Lower leg skin (tissue), 3 donors: Measurements from ENCODE around the gene CLCNKB.

Source experiments
- CTCF ChIP-seq, 3 donors: fragments of 450-650 bp; IDR thresholded peaks; one replicate each; pipeline ENCODE4 v1.5.1; 2016; ENCODE audit warnings: antibody characterized with exemption in 3 of 3, mild to moderate bottlenecking in 3 of 3, moderate library complexity in 2 of 3
- POLR2A ChIP-seq, 2 donors: fragments of 450-650 bp; IDR thresholded peaks; one replicate each; pipeline ENCODE4 v1.6.1; 2016 to 2017; ENCODE audit warnings: antibody characterized with exemption in 2 of 2, mild to moderate bottlenecking in 1 of 2, moderate library complexity in 1 of 2

- TF ChIP-seq CTCF (IDR thresholded peaks at IDR 0.05): peak in 1 of 3 donors; percentile 76
- TF ChIP-seq POLR2A (IDR thresholded peaks at IDR 0.05): no peak
These were observed 11.0 kb upstream of the CLCNKB start for GRCh38 chr1:16032388-16033102.
